NCI-H1048 (cell line): ENCODE data around the gene NPBWR2.
"Not testable (repeated sequence)": the region's sequence is repeated elsewhere in the genome, so short reads cannot be mapped to it uniquely, and the experiment has no call there.

ENCODE experiments used
- DNase-seq: peaks from one replicate; lab custom pipeline; 2025; lab: John Stamatoyannopoulos, UW

Gene NPBWR2

GRCh38 chr20:64102647-64103354 lies 4.6 kb downstream of the NPBWR2 start:
- no peak for DNase-seq

- peak; percentile 33 for DNase-seq
These were observed 5.4 kb downstream of the NPBWR2 start for GRCh38 chr20:64101731-64102621.

GRCh38 chr20:64100946-64101688 lies 6.2 kb downstream of the NPBWR2 start:
- no peak for DNase-seq

GRCh38 chr20:64100566-64100888 lies 6.8 kb downstream of the NPBWR2 start:
- DNase-seq = no peak

GRCh38 chr20:64099880-64100565 lies 7.3 kb downstream of the NPBWR2 start:
- no peak for DNase-seq

GRCh38 chr20:64099086-64099786 lies 8.1 kb downstream of the NPBWR2 start:
- no peak for DNase-seq

- DNase-seq = no peak
These were observed 8.8 kb downstream of the NPBWR2 start for GRCh38 chr20:64098471-64099013.

- no peak for DNase-seq
These were observed 10.8 kb downstream of the NPBWR2 start for GRCh38 chr20:64096535-64096934.

GRCh38 chr20:64095927-64096326 lies 11.4 kb downstream of the NPBWR2 start:
- no peak for DNase-seq

GRCh38 chr20:64095455-64095854 lies 11.9 kb downstream of the NPBWR2 start:
- DNase-seq = no peak

GRCh38 chr20:64093013-64093503 lies 14.3 kb downstream of the NPBWR2 start:
- DNase-seq = no peak

- no peak for DNase-seq
These were observed 14.9 kb downstream of the NPBWR2 start for GRCh38 chr20:64092258-64093012.

- no peak for DNase-seq
These were observed 15.6 kb downstream of the NPBWR2 start for GRCh38 chr20:64091770-64092169.

GRCh38 chr20:64091340-64091739 lies 16.0 kb downstream of the NPBWR2 start:
- DNase-seq = no peak

GRCh38 chr20:64090165-64090564 lies 17.2 kb downstream of the NPBWR2 start:
- DNase-seq = no peak

- DNase-seq = not testable (repeated sequence)
These were observed 18.8 kb downstream of the NPBWR2 start for GRCh38 chr20:64088586-64088985.

GRCh38 chr20:64087226-64087825 lies 20.0 kb downstream of the NPBWR2 start:
- DNase-seq = not testable (repeated sequence)

GRCh38 chr20:64086801-64087200 lies 20.6 kb downstream of the NPBWR2 start:
- DNase-seq = no peak

- DNase-seq = no peak
These were observed 22.6 kb downstream of the NPBWR2 start for GRCh38 chr20:64084685-64085152.
